Left cardiac atrium (tissue), 4 donors: ENCODE measurements around the gene NTPCR. TPM values are rescaled to one million over a fixed set of nuclear protein-coding genes. Genes with fewer than 3 reads are reported as not detected.

Experiments used
- ATAC-seq, 2 donors: fragments of 200-7000 bp; cut with Tn5 transposase; one replicate each; pipeline ENCODE4 v1.9.1; 2020; ENCODE audit warnings: mild to moderate bottlenecking in 2 of 2, moderate library complexity in 2 of 2
- DNase-seq: peaks from one replicate; pipeline ENCODE4 v3.0.0-alpha.2; 2020
- intact Hi-C, 2 donors: fragments of 100-400 bp; cut with DNase I; formaldehyde crosslinking; loops; one replicate each; pipeline versions ENCODE4 v1.14.1 to v1.15.1; 2022 to 2023
- total RNA-seq, 2 donors: library from RNA; stranded (reverse); fragmentation: NEBNext Ultra II Directional; extraction: Animal tissue kit (Norgen Biotek cat#: 25700); gene quantifications; one replicate each; pipeline ENCODE4 v1.2.1, GENCODE V29; 2021
- donor health status: DM: no; HTN: yes; CAD: no.
- donor health status: DM: no; HTN: yes; CAD: no; lungs with severe emphysema.
- donor health status: DM: yes; HTN: yes; CAD: no.
- donor health status: Dilated cardiomyopathy.

The NTPCR gene
- total RNA-seq, 2 donors from 2014 or later: 46.4 to 58.4 TPM

GRCh38 chr1:233027046-233027445 is 76.6 kb downstream of the NTPCR start:
- no peak for ATAC-seq
- no peak for DNase-seq
- intact Hi-C loops: loop anchor here in 1 of 2 donors (5.0 kb wide), 1 partner anchor 385 kb away; no protein-coding TSS in a partner anchor

- ATAC-seq: no peak
- intact Hi-C loops: no loop called here
- DNase-seq: no peak
Observed at GRCh38 chr1:233031521-233031920, 81.1 kb downstream of the NTPCR start.

GRCh38 chr1:233032916-233033315 is 82.5 kb downstream of the NTPCR start:
- ATAC-seq: no peak
- intact Hi-C loops: no loop called here
- DNase-seq: no peak

GRCh38 chr1:233033361-233033760 is 83.0 kb downstream of the NTPCR start:
- intact Hi-C loops: no loop called here
- no peak for ATAC-seq
- DNase-seq: no peak

Other genes starting within 250 kb of the NTPCR start
- 1 to 10 TPM; 2.5 to 3.0 TPM for gene MAP10, start 145.2 kb upstream of the NTPCR start, total RNA-seq